GM21360 (cell line): ENCODE results near the gene RFFL.
A peak's percentile ranks its signal among the peaks of the same experiment; 100 is the strongest.
"Not testable (repeated sequence)": the region's sequence is repeated elsewhere in the genome, so short reads cannot be mapped to it uniquely, and the experiment has no call there.

Source experiments
- ATAC-seq: cut with Tn5 transposase; IDR thresholded peaks from one replicate; pipeline ENCODE4 v1.9.1; 2021; ENCODE audit warnings: mild to moderate bottlenecking, moderate library complexity; ENCODE audit not compliant: unreplicated experiment

The RFFL gene

DNA sequence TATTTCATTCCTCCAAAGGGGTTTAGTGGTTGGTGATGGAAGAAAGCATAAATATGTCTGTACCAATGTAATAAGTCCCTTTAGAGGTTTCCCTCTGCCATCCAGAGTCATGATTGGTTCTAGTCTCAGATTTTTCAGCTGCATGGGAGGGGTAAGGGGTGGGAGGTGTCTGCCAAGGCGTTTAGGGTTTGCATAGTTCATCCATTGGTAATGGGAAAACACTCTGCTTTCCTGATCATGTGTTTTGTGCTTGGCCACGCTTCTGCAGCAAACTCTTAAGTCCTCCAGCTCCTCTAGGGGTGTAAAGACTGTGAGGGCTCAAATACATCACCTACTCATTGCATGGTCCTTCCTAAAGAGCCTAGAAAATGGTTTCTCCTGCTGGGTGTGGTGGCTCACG, 53.4 kb downstream of the RFFL start:
- no peak for ATAC-seq

DNA sequence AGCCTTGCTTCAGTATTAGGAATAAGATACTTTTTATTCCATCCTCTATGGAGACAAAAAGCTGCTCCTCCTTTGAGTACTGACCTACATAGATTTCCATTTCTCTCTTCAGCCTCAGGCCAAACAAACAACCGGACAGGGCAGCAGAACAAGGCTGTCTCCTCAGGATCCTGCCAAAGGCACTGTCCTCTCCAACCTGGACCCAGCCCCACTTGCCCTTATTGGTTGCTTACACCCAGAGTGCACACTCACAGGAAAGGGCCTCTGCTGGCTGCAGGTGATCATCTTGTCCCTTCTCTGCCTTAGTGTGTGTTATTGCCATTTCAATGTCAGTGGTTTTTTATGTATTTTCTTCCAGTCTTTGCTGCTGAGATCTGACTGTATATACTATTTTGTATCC, 56.5 kb downstream of the RFFL start:
- no peak for ATAC-seq

DNA sequence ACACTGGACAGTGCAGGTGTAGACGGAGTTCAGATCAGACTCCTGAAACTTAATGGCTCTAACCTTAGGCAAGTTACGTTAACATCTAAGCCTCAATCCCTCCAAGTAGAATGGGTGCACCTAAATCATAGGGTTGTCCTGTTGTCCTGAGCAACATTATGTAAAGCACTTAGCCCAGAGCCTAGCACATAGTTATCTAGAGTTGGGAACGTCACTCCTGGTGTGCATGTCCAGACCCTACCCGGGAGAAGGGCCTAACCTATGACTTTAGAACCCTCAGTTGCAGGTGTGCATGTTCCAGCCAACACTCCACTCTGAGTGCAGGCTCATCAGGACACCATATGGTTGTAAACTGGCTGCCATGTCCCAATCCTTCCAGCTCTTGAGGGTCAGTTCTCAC, 57.2 kb downstream of the RFFL start:
- ATAC-seq: no peak

DNA sequence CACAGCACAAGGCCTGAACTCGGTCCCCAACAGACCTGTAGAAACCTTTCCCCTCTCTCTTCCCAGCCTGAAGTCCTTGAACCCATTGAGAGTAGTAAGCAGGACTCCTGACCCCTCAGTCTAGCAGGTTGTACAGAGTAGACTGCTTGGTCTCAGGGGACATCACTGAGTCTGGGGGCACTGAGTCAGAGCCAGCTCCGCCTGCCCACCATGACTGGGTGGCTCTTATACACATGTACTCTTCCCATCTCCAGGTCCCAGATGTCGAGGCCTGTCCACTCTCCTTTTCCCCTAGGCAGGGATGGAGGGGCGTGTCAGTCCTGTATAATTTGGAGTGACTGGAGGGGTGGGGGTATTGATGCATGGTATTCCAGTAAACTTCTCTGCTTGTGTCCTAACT, 59.7 kb downstream of the RFFL start:
- ATAC-seq: no peak

DNA sequence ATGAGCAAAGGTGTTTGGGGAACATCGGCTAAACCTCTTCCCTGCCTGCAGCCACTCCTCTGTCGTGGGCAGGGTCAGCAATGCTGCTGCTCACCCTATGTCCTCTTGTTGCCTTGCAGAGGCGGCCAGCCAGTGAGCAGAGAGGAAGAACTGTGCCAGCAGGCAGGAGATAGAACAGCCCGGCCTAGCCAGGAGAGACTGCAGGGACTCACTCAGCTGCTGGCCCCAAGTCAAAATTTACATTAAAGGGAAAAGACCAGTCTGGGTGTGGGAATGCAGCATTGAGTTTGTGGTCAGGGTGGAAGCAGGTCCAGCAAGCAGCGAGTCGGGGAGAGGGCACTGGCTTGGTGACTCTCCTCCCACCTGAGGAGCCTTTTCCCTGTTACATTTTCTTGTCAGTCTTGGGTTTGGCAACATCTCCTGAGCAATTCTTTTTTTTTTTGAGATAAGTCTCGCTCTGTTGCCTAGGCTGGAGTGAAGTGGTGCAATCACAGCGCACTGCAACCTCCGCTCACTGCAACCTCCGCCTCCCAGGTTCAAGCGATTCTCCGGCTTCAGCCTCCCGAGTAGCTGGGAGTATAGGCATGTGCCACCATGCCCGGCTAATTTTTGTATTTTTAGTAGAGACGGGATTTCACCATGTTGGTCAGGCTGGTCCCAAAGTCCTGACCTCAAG, 60.5 kb downstream of the RFFL start:
- no peak for ATAC-seq

DNA sequence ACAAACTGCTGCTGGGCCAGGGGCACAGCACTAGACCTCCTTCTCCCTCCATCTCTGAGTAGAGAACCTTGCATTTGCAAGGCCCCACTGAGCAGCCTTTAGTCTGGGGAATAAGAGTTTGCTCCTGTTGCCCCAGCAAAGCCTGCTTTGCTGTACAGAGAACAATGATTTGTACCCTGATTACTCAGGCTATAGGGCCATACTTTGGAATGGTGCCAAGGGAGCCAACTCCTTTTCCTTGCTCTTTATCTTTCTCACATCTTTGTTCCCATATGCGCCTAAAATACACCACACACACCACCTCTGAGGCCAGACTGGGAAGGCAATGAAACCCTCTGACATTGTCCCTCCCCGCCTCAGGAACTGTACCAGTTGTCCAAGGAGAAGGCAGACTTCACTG, 62.0 kb downstream of the RFFL start:
- ATAC-seq: no peak

DNA sequence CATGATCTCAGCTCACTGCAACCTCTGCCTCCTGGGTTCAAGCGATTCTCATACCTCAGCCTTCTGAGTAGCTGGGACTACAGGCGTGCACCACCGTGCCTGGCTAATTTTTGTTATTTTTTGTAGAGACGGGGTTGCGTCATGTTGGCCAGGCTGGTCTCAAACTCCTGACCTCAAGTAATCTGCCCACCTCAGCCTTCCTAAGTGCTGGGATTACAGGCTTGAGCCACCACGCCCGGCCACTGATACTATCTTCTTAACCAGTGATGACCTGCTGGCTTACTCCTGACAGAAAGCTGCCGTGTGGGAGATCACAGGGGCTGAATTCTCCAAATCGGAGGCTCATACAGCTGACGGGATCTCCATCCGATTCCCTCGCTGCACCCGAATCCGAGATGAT, 62.5 kb downstream of the RFFL start:
- not testable (repeated sequence) for ATAC-seq

DNA sequence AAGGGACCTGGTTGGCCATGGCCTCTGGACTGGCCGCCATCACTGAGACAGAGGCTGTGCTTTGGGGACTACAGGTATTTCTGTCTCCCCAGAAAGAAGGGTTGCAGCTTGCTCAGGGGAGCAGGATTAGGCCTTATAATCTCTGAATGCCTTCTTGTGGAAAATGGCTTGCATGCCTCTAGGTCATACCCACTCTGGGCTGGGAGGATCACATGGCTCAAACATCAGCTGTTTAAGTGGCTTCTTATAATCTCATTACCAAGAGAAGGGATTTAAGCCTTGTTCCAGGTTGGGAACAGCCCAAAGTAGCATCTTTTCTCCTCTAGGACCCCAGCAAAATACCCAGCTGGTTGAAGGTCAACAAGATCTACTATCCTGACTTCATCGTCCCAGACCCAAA, 64.1 kb downstream of the RFFL start:
- no peak for ATAC-seq

DNA sequence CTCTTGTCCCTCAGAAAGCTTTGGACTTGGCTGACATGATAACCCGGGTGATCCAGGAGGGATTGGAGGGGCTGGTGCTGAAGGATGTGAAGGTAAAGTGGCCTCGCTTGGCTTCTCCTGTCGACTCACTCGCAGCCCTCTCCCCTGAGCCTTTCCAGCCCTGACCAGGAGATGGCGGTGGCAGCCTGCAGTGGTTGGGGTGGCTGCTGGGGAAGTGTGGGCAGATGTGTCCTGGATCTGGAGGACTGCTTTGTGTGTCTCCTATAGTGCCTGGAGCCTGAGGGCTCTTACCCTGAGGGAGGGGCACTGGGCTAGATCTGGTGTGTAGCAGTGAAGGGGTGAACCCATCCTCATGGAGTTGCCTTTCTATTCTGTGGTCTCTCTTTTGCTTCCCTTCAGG, 65.3 kb downstream of the RFFL start:
- no peak for ATAC-seq

DNA sequence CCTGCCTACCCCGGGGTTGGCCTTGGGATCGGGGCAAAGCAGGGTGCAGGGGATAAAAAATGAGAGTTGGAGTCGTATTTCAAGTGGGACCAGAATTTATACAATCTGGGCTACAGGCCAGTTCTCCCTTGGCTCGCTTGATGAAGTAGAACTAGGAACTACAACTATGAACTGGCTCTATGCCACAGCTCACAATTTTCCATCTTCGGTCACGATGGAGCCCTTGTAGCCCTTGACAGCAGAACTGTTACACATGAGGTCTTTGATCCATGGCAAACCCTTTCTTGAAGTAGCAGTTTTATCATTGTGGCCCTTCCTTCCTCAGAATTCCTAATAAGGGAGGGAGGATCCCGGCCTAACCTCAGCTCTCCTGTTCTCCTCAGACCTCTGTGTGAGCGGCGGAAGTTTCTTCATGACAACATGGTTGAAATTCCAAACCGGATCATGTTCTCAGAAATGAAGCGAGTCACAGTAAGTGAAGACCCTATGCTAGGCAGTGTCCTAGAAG, 66.1 kb downstream of the RFFL start:
- no peak for ATAC-seq

DNA sequence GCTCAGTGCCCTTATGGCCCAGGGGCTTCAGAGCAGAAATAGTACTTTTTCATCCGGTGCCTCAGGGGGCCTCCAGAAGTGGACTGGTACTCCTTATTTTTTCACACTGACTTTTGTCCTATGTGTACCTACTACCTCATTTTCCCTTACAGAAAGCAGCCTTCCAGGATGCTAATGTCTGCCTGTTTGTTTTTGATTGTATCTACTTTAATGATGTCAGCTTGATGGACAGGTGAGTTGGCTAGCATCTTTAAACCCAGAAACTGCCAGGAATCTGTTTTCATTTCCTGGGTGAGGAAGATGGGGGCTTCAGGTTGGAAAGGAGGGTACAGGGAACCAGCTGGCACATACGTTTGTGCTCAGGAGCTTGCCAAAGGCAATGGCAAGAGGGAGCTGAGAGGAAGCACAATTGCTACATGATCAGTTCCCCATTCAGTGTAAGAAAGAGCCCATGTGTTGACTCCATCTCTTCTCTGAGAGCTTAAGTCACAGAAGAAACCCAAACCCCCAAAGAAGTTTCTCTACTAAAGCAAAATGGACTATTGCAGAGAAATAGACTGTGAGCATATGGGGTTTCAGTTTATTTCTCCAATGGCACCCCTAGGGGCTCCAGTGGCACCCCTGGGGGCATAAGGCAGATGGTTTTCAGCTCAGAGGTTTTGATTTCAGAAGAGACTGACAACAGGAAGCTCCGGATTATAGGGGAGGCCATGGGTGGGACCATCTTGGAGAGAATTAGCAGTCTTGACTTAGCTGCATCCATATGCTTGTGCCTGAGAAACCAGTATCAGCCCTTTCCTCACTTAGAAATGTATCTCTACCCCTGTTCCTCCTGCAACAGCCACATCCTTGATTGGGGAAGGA, 66.9 kb downstream of the RFFL start:
- ATAC-seq: no peak

DNA sequence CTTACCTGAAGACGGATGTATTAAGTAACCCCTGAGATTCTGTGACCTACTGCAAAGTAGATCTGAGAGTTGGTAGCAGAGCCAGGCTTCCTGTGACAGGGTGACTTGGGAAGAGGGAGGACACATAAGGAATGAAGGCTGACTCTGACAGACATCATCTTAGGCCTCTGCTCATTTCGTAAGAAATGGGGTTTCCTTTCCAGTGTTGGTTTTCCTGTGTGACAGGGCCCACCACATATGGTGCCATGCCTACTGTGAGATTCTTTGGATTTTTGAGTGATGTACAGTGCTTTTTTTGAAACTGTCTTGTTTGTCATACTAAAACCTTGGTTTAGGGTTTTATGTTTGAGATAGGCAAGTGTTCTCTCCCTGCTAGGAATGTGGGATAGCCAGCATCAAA, 70.5 kb downstream of the RFFL start:
- no peak for ATAC-seq

DNA sequence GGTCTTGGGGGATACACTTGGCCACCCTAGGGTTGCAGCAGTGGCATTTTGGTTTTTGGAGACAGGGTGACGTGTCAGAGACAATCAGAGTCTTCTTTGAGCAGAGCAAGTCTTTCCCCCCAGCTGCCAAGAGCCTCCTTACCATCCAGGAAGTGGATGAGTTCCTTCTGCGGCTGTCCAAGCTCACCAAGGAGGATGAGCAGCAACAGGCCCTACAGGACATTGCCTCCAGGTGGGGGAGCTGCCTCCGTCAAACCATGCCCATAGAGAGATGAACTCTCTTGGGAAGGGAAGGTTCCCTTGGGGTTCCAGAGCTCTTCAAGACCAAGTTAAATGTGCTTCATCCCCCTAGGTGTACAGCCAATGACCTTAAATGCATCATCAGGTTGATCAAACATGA, 71.9 kb downstream of the RFFL start:
- ATAC-seq: no peak

DNA sequence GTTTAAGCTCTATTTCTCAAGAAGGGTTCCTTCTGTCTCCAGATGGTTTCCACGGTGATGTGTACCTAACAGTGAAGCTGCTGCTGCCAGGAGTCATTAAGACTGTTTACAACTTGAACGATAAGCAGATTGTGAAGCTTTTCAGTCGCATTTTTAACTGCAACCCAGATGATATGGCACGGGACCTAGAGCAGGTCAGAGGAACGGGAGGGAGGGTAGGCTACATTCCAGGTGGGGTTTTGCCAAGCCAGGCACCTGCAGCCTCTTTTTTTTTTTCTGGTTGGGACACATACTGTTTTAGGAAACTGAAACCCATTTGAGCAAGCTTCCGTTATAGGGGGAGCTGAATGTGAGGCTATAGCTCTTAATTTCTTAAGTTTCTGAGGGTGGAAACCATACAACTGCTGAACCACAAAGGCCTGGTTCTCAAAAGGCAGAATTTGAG, 72.6 kb downstream of the RFFL start:
- no peak for ATAC-seq

DNA sequence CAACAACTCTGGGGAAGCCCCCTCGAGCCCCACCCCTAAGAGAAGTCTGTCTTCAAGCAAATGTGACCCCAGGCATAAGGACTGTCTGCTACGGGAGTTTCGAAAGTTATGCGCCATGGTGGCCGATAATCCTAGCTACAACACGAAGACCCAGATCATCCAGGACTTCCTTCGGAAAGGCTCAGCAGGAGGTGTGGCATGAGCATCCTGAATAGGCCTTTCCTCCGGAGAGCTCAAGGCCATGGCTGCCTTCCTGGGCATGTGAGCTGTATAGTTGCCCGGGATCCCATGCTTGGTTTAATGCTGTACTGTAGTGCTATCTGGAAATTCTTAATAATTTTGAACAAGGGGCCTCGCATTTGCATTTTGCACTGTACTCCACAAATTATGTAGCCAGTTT, 74.0 kb downstream of the RFFL start:
- ATAC-seq: no peak

DNA sequence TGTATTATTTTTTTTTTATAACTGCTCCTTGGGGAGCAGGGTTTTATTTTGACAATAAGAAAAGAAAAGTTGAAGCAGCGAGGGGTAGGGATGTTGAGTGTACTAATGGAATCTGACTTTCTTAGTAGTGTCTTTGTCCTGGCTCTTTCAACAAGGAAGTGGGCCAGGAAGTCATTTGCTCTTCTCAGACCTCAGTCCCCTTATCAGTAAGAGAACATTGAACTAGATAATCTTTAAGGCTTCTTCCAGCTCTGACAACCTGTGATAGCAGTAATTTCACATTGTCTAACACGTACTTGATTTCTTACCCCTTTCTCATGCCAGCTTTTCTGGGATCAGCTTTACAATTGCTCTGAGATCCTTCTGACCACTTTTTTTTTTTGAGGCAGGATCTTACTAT, 74.9 kb downstream of the RFFL start:
- no peak for ATAC-seq

DNA sequence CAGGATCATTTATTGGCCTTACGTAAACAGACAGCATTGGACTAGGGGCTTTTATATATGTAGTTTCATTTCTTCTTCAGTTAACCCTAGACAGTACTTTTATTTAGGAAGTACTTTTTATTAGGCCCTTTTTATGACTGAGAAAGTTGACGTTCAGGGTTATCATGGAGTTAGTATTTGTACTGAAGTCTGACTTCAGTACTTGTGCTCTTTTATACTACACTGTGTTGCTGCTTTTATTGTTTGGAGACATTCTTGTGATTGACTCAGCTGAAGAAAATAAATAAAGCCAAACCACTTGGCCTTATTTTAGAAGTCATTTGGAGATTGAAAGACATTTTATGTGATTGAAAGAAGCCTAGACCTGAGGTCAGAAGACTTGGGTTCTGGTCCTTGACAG, 76.3 kb downstream of the RFFL start:
- no peak for ATAC-seq

DNA sequence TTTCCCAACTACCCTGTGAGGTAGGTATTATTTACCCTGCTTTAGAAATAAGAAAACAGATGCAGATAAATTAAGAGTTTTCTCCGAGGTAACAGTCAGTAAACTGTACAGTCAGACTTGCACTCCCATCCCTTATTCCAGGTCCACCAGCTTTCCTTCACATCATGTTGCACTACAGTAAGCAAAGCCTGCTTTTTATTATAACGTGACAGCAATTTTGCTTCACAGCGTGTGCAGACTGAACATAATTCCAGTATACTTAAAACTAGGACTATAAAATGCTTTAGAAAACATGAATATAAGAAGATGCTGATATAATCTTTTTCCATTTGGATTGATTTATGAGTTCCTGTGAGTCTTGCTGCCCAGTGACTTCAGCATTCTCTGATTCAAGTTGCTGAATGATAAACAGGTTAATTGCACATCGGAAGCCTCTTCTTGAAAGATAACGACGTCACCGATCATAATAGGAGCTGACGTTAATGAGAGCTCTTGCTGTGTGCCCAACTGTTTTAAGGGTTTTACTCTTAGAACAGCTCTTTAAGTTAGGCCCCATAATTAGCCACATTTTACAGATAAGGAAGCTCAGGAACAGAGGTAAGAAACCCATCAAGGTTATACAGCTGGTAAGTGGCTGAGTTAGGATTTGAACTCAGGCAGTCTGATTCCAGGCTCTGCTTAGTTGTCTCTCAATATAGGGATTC, 81.8 kb downstream of the RFFL start:
- ATAC-seq: no peak

DNA sequence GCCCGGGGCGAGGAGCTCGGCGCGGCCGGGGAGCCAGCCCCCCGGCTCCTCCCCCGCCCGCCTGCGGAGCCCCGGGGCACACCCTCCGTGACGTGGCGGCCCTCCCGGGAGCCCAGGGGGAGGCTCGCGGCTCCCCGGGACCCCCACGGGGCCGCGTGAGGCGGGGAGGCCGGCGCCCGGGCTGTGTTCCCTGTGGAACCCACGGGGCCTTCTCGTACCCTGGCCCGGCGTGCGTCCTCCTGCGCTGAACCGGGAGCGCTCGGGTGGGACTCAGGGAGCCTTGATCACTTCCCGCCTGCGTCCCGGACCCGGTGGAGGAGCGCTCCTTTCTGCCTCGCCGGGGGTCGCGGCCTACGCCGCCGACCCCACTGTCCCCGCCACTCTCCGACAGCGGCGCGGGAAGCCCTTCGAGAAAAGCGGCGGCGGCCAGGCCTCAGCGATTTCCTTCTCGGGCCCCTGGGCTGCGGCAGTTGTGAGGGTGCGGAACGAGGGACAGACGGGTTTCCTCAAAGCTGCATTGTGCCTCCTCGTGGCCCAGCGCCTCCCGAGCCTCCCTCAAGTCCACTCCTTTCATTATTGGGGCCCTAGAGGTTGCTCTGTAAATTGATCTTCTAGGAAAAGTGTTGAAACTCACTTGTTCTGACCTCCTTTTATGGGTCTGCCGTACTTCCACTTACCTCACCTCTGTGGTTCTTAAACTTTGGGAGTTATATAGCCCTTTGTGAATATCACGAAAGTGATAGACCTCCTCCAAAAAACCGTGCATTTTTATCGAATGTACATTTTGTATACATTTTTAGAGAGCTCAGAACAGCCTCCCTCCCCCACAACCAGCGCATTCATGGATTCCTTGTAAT, 82.6 kb downstream of the RFFL start:
- ATAC-seq: peak; percentile 68

DNA sequence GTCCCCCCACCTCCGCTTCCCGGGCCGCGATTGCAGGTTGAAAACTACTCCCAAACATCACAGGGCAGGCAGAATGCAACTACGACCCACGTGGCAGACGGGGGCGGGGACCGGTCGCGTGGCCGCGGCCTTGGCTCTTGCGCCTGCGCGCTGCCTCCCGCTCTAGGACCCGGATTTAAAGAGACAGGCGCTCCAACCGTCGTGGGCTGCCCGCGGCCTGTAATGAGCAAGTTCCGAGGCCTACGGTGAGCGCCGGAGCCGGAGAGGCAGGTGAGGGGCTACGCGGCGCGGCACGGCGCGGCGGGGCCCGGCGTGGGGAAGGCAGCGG, 83.2 kb downstream of the RFFL start, which contains the start of gene LIG3:
Gene LIG3 (plus strand): TSS at position 160 of the 328 bp plus-strand sequence. CDS start 2,494 bp downstream, outside the sequence.
- peak; percentile 73 for ATAC-seq
